Heart left ventricle (tissue), 16 donors: ENCODE measurements around the gene LPP. TPM values are rescaled to one million over a fixed set of nuclear protein-coding genes. Genes with fewer than 3 reads are reported as not detected.
A peak's percentile ranks its signal among the peaks of the same experiment; 100 is the strongest.

Experiments
- ATAC-seq, 4 donors: fragments of 200-7000 bp; cut with Tn5 transposase; one replicate each; pipeline ENCODE4 v1.9.1; 2020 to 2022; ENCODE audit warnings: moderate library complexity in 4 of 4, mild to moderate bottlenecking in 3 of 4, moderate number of reproducible peaks in 1 of 4
- DNase-seq, 5 donors: peaks; one replicate each; pipeline ENCODE4 v3.0.0-alpha.2; 2020
- H3K27ac ChIP-seq, 12 donors: fragments of 200-600 bp; sonication (generic) in 4 of 12; one replicate each; pipeline versions ENCODE4 v1.5.0 to v1.8.0; 2016 to 2022; ENCODE audit warnings: mild to moderate bottlenecking in 2 of 12
- H3K27me3 ChIP-seq, 9 donors: fragments of 200-600 bp; sonication (generic) in 2 of 9; one replicate each; pipeline versions ENCODE4 v1.5.1 to v1.8.0; 2016 to 2022; ENCODE audit warnings: mild to moderate bottlenecking in 3 of 9
- H3K36me3 ChIP-seq, 9 donors: fragments of 200-600 bp; sonication (generic) in 2 of 9; one replicate each; pipeline versions ENCODE4 v1.5.0 to v1.8.0; 2018 to 2022; ENCODE audit warnings: mild to moderate bottlenecking in 2 of 9
- H3K4me1 ChIP-seq, 12 donors: fragments of 200-600 bp; sonication (generic) in 4 of 12; one replicate each; pipeline versions ENCODE4 v1.5.0 to v1.8.0; 2016 to 2022; ENCODE audit warnings: mild to moderate bottlenecking in 3 of 12
- H3K4me3 ChIP-seq, 12 donors: fragments of 200-600 bp; sonication (generic) in 4 of 12; one replicate each; pipeline versions ENCODE4 v1.5.0 to v1.8.0; 2017 to 2022; ENCODE audit warnings: mild to moderate bottlenecking in 9 of 12, moderate library complexity in 4 of 12
- H3K9me3 ChIP-seq, 12 donors: fragments of 200-600 bp; sonication (generic) in 4 of 12; one replicate each; pipeline versions ENCODE4 v1.5.0 to v1.8.0; 2016 to 2022; ENCODE audit warnings: mild to moderate bottlenecking in 1 of 12
- CTCF ChIP-seq, 12 donors: fragments of 200-600 bp; sonication (generic) in 4 of 12; IDR thresholded peaks; one replicate each; pipeline versions ENCODE4 v1.5.0 to v1.8.0; 2018 to 2022; ENCODE audit warnings: antibody characterized with exemption in 12 of 12, mild to moderate bottlenecking in 5 of 12
- POLR2A ChIP-seq, 2 donors: fragments of 450-650 bp; IDR thresholded peaks; one replicate each; pipeline ENCODE4 v1.6.1; 2017; ENCODE audit warnings: antibody characterized with exemption in 2 of 2, mild to moderate bottlenecking in 2 of 2, moderate library complexity in 2 of 2
- WGBS, 4 donors: extraction: QIAGEN DNeasy Blood & Tissue Kit in 2 of 4; methylation state at CpG; one replicate each; pipeline versions ENCODE4 v1.1.5 to v1.1.7; 2013 to 2018; 5-methylcytosine and 5-hydroxymethylcytosine counted together
- intact Hi-C, 10 donors: fragments of 100-400 bp; cut with DNase I; formaldehyde crosslinking; loops; one replicate each; pipeline versions ENCODE4 v1.11.1 to v1.14.2; 2022
- polyA plus RNA-seq, 2 donors: library from polyadenylated mRNA; stranded (reverse); fragments of 200-250 nt; gene quantifications; one replicate each; pipeline ENCODE4 v1.2.3, GENCODE V29; 2013
- total RNA-seq, 9 donors: library from RNA; depleted of rRNA in 2 of 9; stranded (reverse); fragments of >200 nt in 2 of 9; fragmentation: NEBNext Ultra II Directional in 3 of 9; extraction: Animal tissue kit (Norgen Biotek cat#: 25700) in 3 of 9; gene quantifications; one replicate each; pipeline versions ENCODE4 v1.1.0 to v1.2.4, GENCODE V29; 2016 to 2023
- donor health status: ischemic (EF 13 %, LVEDD 7.1; RV severe dilation, severe dysfunction).
- donor health status: healthy with polysubstance abuse.
- donor health status: DM: no; HTN: yes; CAD: no.
- donor health status: DM: no; HTN: no; CAD: no.
- donor health status: ischemic (EF 25% LVEDD 6.9; RV normal size, moderate dysfunction).
- donor health status: ischemic (EF 25% LVEDD 5.7; RV mildly dilated, moderate dysfunction).
- donor health status: healthy.
- donor health status: DM: yes; HTN: yes; CAD: no.
- donor health status: ischemic (EF 35%, LVEDD 5.7; RV mildly dilated, moderate dysfunction).
- donor health status: nonischemic (EF 11% LVEDD 7.7; RV severe dilation, severe dysfunction).
- donor health status: DM: yes; HTN: yes; CAD: no.
- donor health status: PGD.
- donor health status: ischemic (EF 29% LVEDD 5.4; RV normal size, mild dysfunction).
- donor health status: nonischemic (EF 23%, LVEDD 6.1; RV moderate dilation, normal function).

Gene LPP
- total and polyA plus RNA-seq, 11 donors = 9.2 to 178 (median 100) TPM

GRCh38 chr3:188546835-188547670 is 393.1 kb downstream of the LPP start:
- H3K9me3 ChIP-seq = no peaks in the 10 kb centered on the region
- WGBS, 4 donors = 67 to 76% (median 74%) methylated on average over 6 of the region's 6 CpGs
- H3K36me3 ChIP-seq = peaks cover 0 to 6% (median 0%) of the 10 kb centered on the region in 9 donors
- no peaks in the 10 kb centered on the region for H3K27me3 ChIP-seq
- intact Hi-C loops = no loop called here
- no peak overlapping the region for H3K27ac ChIP-seq
- H3K4me3 ChIP-seq = no peak overlapping the region
- DNase-seq (no peak), ATAC-seq (no peak)
- H3K4me1 ChIP-seq = peaks cover 0 to 7% (median 0%) of the 10 kb centered on the region in 12 donors
- TF ChIP-seq CTCF (IDR thresholded peaks at IDR 0.05) (no peak), POLR2A (IDR thresholded peaks at IDR 0.05) (no peak)

GRCh38 chr3:188553569-188553968 is 399.6 kb downstream of the LPP start:
- WGBS, 4 donors = 88 to 91% (median 89%) methylated on average over 3 of the region's 3 CpGs
- peaks cover 0 to 36% (median 11%) of the 10 kb centered on the region in 12 donors for H3K4me1 ChIP-seq
- DNase-seq (no peak), ATAC-seq (no peak)
- TF ChIP-seq POLR2A (IDR thresholded peaks at IDR 0.05) (no peak), CTCF (IDR thresholded peaks at IDR 0.05) (no peak)
- no peak overlapping the region for H3K27ac ChIP-seq
- no peaks in the 10 kb centered on the region for H3K36me3 ChIP-seq
- intact Hi-C loops = loop anchor here in 1 of 10 donors (10.0 kb wide), 1 partner anchor 401 kb away; no protein-coding TSS in a partner anchor
- no peaks in the 10 kb centered on the region for H3K27me3 ChIP-seq
- no peak overlapping the region for H3K4me3 ChIP-seq
- H3K9me3 ChIP-seq = no peaks in the 10 kb centered on the region

GRCh38 chr3:188554404-188554803 is 400.4 kb downstream of the LPP start:
- H3K4me3 ChIP-seq = no peak overlapping the region
- H3K36me3 ChIP-seq = no peaks in the 10 kb centered on the region
- 71 to 85% (median 78%) methylated on average over 1 of the region's 1 CpG for WGBS, 4 donors
- peaks cover 0 to 45% (median 13%) of the 10 kb centered on the region in 12 donors for H3K4me1 ChIP-seq
- TF ChIP-seq CTCF (IDR thresholded peaks at IDR 0.05) (no peak), POLR2A (IDR thresholded peaks at IDR 0.05) (no peak)
- intact Hi-C loops = loop anchor here in 1 of 10 donors (10.0 kb wide), 1 partner anchor 400 kb away; no protein-coding TSS in a partner anchor
- no peaks in the 10 kb centered on the region for H3K9me3 ChIP-seq
- DNase-seq = peak in 1 of 5 donors; percentile 27
- ATAC-seq = peak; percentile 20 to 73 (median 65)
- no peaks in the 10 kb centered on the region for H3K27me3 ChIP-seq
- H3K27ac ChIP-seq = peak overlapping the region in 3 of 12 donors; percentile 3 to 13 (median 5)

- H3K9me3 ChIP-seq = no peaks in the 10 kb centered on the region
- WGBS, 4 donors = 44 to 58% (median 48%) methylated on average over 3 of the region's 3 CpGs
- ATAC-seq = no peak
- no peak overlapping the region for H3K4me3 ChIP-seq
- TF ChIP-seq POLR2A (IDR thresholded peaks at IDR 0.05) (no peak), CTCF (IDR thresholded peaks at IDR 0.05) (no peak)
- no peaks in the 10 kb centered on the region for H3K36me3 ChIP-seq
- DNase-seq = no peak
- no peaks in the 10 kb centered on the region for H3K27me3 ChIP-seq
- no peak overlapping the region for H3K27ac ChIP-seq
- H3K4me1 ChIP-seq = peaks cover 0 to 53% (median 13%) of the 10 kb centered on the region in 12 donors
- intact Hi-C loops = loop anchor here in 1 of 10 donors (10.0 kb wide), 1 partner anchor 398 kb away; no protein-coding TSS in a partner anchor
Measured at GRCh38 chr3:188557235-188557634, 403.3 kb downstream of the LPP start.
